Keratinocyte (primary cell): ENCODE results near the gene ZBTB33. TPM values are rescaled to one million over a fixed set of nuclear protein-coding genes. Genes with fewer than 3 reads are reported as not detected.

ENCODE experiments used
- DNase-seq: peaks from one replicate; pipeline ENCODE4 v3.0.0-alpha.2; 2011; ENCODE audit warnings: low read depth, missing footprints, low spot score
- FAIRE-seq: peaks from 2 replicates; lab custom pipeline; 2011; peaks lifted over from hg19 to GRCh38; lab: Jason Lieb, UNC
- H2AFZ ChIP-seq: 2 replicates; pipeline ENCODE4 v1.6.0; 2012; ENCODE audit warnings: low read length, control low read depth, inconsistent platforms; ENCODE audit not compliant: control insufficient read depth
- H3K27ac ChIP-seq: 2 replicates; pipeline ENCODE4 v1.5.1; 2011; ENCODE audit warnings: low read length; ENCODE audit not compliant: control insufficient read depth, insufficient read depth
- H3K27me3 ChIP-seq: 3 replicates; pipeline ENCODE4 v1.6.0; 2011; ENCODE audit warnings: low read length; ENCODE audit not compliant: control insufficient read depth, insufficient read depth; ENCODE audit errors: extremely low read depth
- H3K36me3 ChIP-seq, 2 experiments: 2 replicates in 1 of 2; 3 replicates in 1 of 2; pipeline ENCODE4 v1.5.1; 2011; ENCODE audit warnings: low read length in 2 of 2, mild to moderate bottlenecking in 1 of 2; ENCODE audit not compliant: control insufficient read depth in 2 of 2, insufficient read depth in 2 of 2; ENCODE audit errors: extremely low read depth in 1 of 2
- H3K4me1 ChIP-seq: 3 replicates; pipeline ENCODE4 v1.5.1; 2011; ENCODE audit warnings: low read length; ENCODE audit not compliant: control insufficient read depth, insufficient read depth; ENCODE audit errors: extremely low read depth
- H3K4me2 ChIP-seq: 3 replicates; pipeline ENCODE4 v1.6.0; 2011; ENCODE audit warnings: low read depth, low read length; ENCODE audit not compliant: control insufficient read depth, insufficient read depth; ENCODE audit errors: extremely low read depth
- H3K4me3 ChIP-seq, 3 experiments: fragments of 200-600 bp in 1 of 3; sonication (generic) in 1 of 3; 2 replicates in 2 of 3; 3 replicates in 1 of 3; pipeline ENCODE4 v1.5.1; 2011 to 2016; ENCODE audit warnings: low read length in 3 of 3, mild to moderate bottlenecking in 3 of 3, control low read depth in 2 of 3, inconsistent platforms in 1 of 3, low read depth in 1 of 3, mixed read lengths in 1 of 3, mixed run types in 1 of 3, moderate library complexity in 1 of 3; ENCODE audit not compliant: control insufficient read depth in 2 of 3, insufficient read depth in 2 of 3; ENCODE audit errors: extremely low read depth in 1 of 3
- H3K79me2 ChIP-seq: 2 replicates; pipeline ENCODE4 v1.6.0; 2012; ENCODE audit warnings: low read length; ENCODE audit not compliant: control insufficient read depth, insufficient read depth
- H3K9ac ChIP-seq: 3 replicates; pipeline ENCODE4 v1.6.0; 2011; ENCODE audit warnings: low read length; ENCODE audit not compliant: control insufficient read depth, insufficient read depth; ENCODE audit errors: extremely low read depth
- H3K9me1 ChIP-seq: 3 replicates; pipeline ENCODE4 v1.6.0; 2011; ENCODE audit warnings: low read length; ENCODE audit not compliant: control insufficient read depth, insufficient read depth; ENCODE audit errors: extremely low read depth
- H3K9me3 ChIP-seq: 2 replicates; pipeline ENCODE4 v1.5.1; 2012; ENCODE audit warnings: low read depth, low read length; ENCODE audit not compliant: control insufficient read depth
- H4K20me1 ChIP-seq: 3 replicates; pipeline ENCODE4 v1.6.0; 2011; ENCODE audit warnings: low read length; ENCODE audit not compliant: control insufficient read depth, insufficient read depth; ENCODE audit errors: extremely low read depth
- EZH2 ChIP-seq: IDR thresholded peaks from one replicate; pipeline ENCODE4 v1.6.1; 2012; ENCODE audit warnings: inconsistent platforms, mild to moderate bottlenecking, low read length, moderate library complexity
- dilution Hi-C: fragments of 300-500 bp; cut with MboI; formaldehyde crosslinking; loops from one replicate; pipeline ENCODE4 v1.7.0; 2020; ENCODE audit warnings: low sequenced_read_pairs; ENCODE audit not compliant: extremely low pct_ligation_motif_present
- polyA plus RNA-seq, 5 experiments: library from polyadenylated mRNA; depleted of rRNA in 3 of 5; stranded (reverse) in 3 of 5; stranded (forward) in 1 of 5; unstranded in 1 of 5; fragments of >200 nt; gene quantifications; 1 replicate in 1 of 5; 2 replicates in 3 of 5; 3 replicates in 1 of 5; pipeline versions ENCODE4 v1.2.1 to v1.2.3, GENCODE V29; 2011 to 2012; ENCODE audit warnings: missing spikeins in 2 of 5, low read depth in 1 of 5, low replicate concordance in 1 of 5
- TF ChIP-seq, protein P1 (sequence below), 3 experiments: IDR thresholded peaks in 1 of 3; conservative IDR thresholded peaks in 1 of 3; optimal IDR thresholded peaks in 1 of 3; 2 replicates in 2 of 3; 3 replicates in 1 of 3; pipeline versions ENCODE3 to v1.5.1; 2011; ENCODE audit warnings: low read length in 3 of 3, mild to moderate bottlenecking in 3 of 3, moderate library complexity in 2 of 3, control low read depth in 1 of 3, inconsistent platforms in 1 of 3; ENCODE audit not compliant: insufficient read depth in 2 of 3; ENCODE audit errors: extremely low read depth in 1 of 3

Gene ZBTB33
- polyA plus RNA-seq, 1 donor (not counting 4 experiments of a cell fraction or from before 2014, with no cell fraction given): 13.4 TPM

DNA sequence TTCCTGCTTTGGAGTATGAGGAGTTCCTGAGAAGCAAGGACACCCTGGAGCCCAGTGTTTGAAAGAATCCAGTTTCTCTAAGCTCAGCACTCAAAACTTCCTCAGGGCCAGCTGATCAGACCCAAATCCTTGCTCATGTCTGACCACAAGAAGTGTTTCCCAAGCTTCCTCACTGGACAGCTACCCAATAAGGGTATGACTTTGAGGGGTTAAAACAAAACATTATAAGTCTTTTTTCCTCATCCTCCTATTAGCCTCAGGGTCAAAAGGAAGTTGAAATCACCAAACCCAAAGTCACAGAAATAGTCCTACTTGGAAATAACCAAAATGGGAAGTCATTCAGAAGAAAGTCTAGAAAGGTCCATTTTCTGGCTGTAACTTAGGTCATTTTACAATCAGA lies 13.7 kb downstream of the ZBTB33 start:
- no peak overlapping the region for H3K9ac ChIP-seq
- no peak overlapping the region for H3K4me3 ChIP-seq
- H3K9me1 ChIP-seq: no peaks in the 10 kb centered on the region
- no peak overlapping the region for H3K27ac ChIP-seq
- H3K9me3 ChIP-seq: no peaks in the 10 kb centered on the region
- no peaks in the 10 kb centered on the region for H3K79me2 ChIP-seq
- dilution Hi-C loops: no loop called here
- no peak overlapping the region for H3K4me2 ChIP-seq
- no peaks in the 10 kb centered on the region for H4K20me1 ChIP-seq
- peaks cover 14% of the 10 kb centered on the region for H3K4me1 ChIP-seq
- no peak for TF ChIP-seq EZH2
- TF ChIP-seq, protein P1, sequence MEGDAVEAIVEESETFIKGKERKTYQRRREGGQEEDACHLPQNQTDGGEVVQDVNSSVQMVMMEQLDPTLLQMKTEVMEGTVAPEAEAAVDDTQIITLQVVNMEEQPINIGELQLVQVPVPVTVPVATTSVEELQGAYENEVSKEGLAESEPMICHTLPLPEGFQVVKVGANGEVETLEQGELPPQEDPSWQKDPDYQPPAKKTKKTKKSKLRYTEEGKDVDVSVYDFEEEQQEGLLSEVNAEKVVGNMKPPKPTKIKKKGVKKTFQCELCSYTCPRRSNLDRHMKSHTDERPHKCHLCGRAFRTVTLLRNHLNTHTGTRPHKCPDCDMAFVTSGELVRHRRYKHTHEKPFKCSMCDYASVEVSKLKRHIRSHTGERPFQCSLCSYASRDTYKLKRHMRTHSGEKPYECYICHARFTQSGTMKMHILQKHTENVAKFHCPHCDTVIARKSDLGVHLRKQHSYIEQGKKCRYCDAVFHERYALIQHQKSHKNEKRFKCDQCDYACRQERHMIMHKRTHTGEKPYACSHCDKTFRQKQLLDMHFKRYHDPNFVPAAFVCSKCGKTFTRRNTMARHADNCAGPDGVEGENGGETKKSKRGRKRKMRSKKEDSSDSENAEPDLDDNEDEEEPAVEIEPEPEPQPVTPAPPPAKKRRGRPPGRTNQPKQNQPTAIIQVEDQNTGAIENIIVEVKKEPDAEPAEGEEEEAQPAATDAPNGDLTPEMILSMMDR (optimal IDR thresholded peaks at IDR 0.05 in 1 of 3, IDR thresholded peaks at IDR 0.05 in 1 of 3, conservative IDR thresholded peaks at IDR 0.05 in 1 of 3; ENCODE audit: extremely low read depth in 1 of 3, insufficient read depth in 2 of 3, low read length in 3 of 3): no peak
- no peaks in the 10 kb centered on the region for H3K27me3 ChIP-seq
- no peak overlapping the region for H2AFZ ChIP-seq
- FAIRE-seq: no peak
- H3K36me3 ChIP-seq: no peaks in the 10 kb centered on the region
- no peak for DNase-seq

DNA sequence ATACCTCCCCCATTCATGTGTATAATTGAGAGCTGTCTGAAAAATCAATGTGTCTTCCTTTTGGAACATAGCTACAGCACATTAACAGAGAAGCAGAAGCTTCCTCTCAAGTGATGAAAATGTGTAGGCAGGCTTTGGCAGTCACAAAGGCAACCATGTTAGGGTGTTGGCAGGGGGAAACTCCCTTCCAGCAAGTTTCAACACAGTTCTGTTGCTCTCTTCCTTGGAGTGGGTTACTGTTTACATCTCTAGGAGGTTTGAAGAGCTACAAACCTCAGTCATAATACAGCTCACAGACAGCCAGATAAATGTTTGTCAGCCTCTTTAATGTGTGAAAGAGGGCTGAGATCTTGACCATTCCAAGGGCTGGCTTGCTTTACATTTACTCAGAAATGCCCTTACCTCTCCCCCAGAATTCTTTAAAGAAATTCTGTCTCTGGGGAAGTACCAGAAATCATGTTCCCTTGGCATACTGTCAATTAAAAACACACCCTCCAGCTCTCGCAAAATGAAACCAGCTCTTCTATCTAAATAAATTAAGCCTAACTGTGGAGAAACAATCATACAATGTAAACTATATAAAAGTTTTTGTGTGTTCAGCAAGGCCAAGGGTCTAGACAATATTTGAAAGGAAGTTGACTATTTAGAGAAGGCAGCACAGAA lies 18.9 kb downstream of the ZBTB33 start:
- Histone ChIP-seq H3K4me2 (peak overlapping the region; percentile 49), H4K20me1 (no peaks in the 10 kb centered on the region), H2AFZ (no peak overlapping the region), H3K36me3 (no peaks in the 10 kb centered on the region), H3K9ac (no peak overlapping the region), H3K9me3 (no peaks in the 10 kb centered on the region), H3K27me3 (no peaks in the 10 kb centered on the region), H3K4me3 (no peak overlapping the region), H3K9me1 (no peaks in the 10 kb centered on the region), H3K79me2 (no peaks in the 10 kb centered on the region), H3K4me1 (peaks cover 5% of the 10 kb centered on the region), H3K27ac (no peak overlapping the region)
- no peak for DNase-seq
- dilution Hi-C loops: no loop called here
- TF ChIP-seq EZH2: no peak
- TF ChIP-seq, protein P1 (optimal IDR thresholded peaks at IDR 0.05 in 1 of 3, IDR thresholded peaks at IDR 0.05 in 1 of 3, conservative IDR thresholded peaks at IDR 0.05 in 1 of 3; ENCODE audit: extremely low read depth in 1 of 3, insufficient read depth in 2 of 3, low read length in 3 of 3): no peak
- no peak for FAIRE-seq
